ENCODE measurements around the gene USPL1. TPM values are rescaled to one million over a fixed set of nuclear protein-coding genes. Genes with fewer than 3 reads are reported as not detected.
A peak's percentile ranks its signal among the peaks of the same experiment; 100 is the strongest.

USPL1 gene
- total RNA-seq, 4 donors from 2014 or later, result 16.5 to 31.6 (median 22.1) TPM

DNA sequence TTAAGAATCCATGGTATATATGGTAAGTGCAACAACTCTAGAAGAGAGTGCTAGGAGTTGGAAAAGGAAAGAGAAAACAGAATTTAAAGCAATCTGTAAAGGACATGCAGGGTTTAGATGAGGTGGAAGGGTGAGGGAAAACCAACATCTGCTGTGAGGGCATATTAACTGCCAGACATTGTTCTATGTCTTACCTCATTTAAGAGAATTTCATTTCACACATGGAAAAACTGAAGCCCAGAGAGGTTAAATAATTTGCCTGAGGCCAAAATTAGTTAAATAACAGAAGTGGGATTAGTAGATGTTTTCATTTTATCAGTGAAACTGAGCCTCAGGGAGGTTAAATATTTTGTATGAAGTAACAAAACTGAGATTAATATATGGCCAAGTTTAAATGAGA, 7.4 kb upstream of the USPL1 start:
- TF ChIP-seq POLR2A (IDR thresholded peaks at IDR 0.05) (no peak), EP300 (IDR thresholded peaks at IDR 0.05) (no peak)
- TF ChIP-seq, protein P1, sequence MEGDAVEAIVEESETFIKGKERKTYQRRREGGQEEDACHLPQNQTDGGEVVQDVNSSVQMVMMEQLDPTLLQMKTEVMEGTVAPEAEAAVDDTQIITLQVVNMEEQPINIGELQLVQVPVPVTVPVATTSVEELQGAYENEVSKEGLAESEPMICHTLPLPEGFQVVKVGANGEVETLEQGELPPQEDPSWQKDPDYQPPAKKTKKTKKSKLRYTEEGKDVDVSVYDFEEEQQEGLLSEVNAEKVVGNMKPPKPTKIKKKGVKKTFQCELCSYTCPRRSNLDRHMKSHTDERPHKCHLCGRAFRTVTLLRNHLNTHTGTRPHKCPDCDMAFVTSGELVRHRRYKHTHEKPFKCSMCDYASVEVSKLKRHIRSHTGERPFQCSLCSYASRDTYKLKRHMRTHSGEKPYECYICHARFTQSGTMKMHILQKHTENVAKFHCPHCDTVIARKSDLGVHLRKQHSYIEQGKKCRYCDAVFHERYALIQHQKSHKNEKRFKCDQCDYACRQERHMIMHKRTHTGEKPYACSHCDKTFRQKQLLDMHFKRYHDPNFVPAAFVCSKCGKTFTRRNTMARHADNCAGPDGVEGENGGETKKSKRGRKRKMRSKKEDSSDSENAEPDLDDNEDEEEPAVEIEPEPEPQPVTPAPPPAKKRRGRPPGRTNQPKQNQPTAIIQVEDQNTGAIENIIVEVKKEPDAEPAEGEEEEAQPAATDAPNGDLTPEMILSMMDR (IDR thresholded peaks at IDR 0.05), result no peak
- H3K4me3 ChIP-seq, result no peak overlapping the region

DNA sequence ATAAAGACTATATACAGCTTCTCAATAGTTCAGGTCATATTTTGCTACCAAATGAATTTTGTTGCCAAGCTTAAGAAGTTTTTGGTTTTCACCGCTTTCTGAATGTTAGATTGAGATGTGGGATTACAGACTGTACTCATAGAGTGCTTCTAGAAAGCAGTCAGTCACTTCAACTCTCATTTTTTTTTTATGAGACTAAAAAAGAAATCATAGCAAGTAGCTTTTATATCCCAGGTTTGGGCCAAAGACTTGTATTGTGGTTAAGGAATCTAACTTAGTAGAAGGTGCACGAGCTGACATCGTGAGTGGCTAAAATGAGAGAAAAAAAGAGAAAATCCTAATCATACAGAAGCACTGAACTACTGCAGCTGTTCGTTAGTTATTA, 2.2 kb upstream of the USPL1 start:
- Histone ChIP-seq H3K27ac (peak overlapping the region; percentile 99 to 100 (median 100)), H3K36me3 (no peaks in the 10 kb centered on the region), H3K4me1 (peaks cover 0 to 32% (median 12%) of the 10 kb centered on the region in 4 donors), H3K9me3 (no peaks in the 10 kb centered on the region), H3K4me3 (peak overlapping the region; percentile 82 to 90 (median 84)), H3K27me3 (no peaks in the 10 kb centered on the region)
- WGBS, 2 donors, result 8 to 10% methylated on average over 4 of the region's 4 CpGs
- no peak for TF ChIP-seq EP300 (IDR thresholded peaks at IDR 0.05)
- TF ChIP-seq, protein P1 (IDR thresholded peaks at IDR 0.05), result no peak
- no peak for TF ChIP-seq POLR2A (IDR thresholded peaks at IDR 0.05)
- DNase-seq (ENCODE audit: low spot score in 2 of 2), result no peak

More for the DNA sequence above, 7.4 kb upstream of the USPL1 start:
- Histone ChIP-seq H3K36me3 (no peaks in the 10 kb centered on the region), H3K9me3 (no peaks in the 10 kb centered on the region), H3K4me1 (peaks cover 0 to 25% (median 0%) of the 10 kb centered on the region in 4 donors), H3K27me3 (no peaks in the 10 kb centered on the region), H3K27ac (no peak overlapping the region)
- no peak for DNase-seq (ENCODE audit: low spot score in 2 of 2)

DNA sequence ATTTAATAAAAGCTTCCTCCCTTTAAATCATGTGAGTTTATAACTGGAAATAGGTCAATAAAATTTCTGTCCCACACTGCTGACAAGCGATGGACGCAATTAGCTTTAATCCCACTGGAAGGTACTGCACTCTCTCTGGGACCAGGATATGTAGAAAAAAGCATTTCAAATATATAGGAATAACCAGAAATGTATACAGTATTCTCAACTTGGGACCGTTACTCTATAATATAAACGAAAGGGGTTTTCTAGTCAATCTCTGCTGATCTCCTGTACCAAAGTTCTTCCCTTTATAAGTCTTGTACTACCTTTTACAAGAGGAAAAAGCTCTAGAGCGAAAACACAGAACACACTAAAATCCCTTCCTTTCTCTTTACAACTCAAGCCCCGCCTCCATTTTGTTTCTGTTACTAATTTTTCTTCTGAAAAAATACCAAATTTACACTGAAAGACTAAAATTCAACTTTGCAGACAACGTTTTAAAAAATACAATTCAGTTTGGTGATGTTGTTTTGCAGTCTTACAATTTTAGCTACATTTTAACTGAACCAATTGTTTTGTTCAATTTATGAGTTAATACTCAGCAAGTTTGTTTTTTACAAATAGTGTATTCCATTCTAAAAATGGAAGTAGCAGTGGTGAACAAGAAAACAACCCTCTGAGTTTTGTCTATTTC, 1.7 kb upstream of the USPL1 start:
- no peaks in the 10 kb centered on the region for H3K9me3 ChIP-seq
- no peaks in the 10 kb centered on the region for H3K36me3 ChIP-seq
- DNase-seq (ENCODE audit: low spot score in 2 of 2), result peak in 1 of 2 donors; percentile 31
- 1 to 2% methylated on average over 7 of the region's 7 CpGs for WGBS, 2 donors
- H3K4me3 ChIP-seq, result peak overlapping the region; percentile 82 to 90 (median 84)
- peak overlapping the region; percentile 99 to 100 (median 100) for H3K27ac ChIP-seq
- H3K27me3 ChIP-seq, result no peaks in the 10 kb centered on the region
- TF ChIP-seq EP300 (IDR thresholded peaks at IDR 0.05) (peak in 1 of 2 donors; percentile 13), POLR2A (IDR thresholded peaks at IDR 0.05) (no peak)
- H3K4me1 ChIP-seq, result peaks cover 0 to 38% (median 12%) of the 10 kb centered on the region in 4 donors

DNA sequence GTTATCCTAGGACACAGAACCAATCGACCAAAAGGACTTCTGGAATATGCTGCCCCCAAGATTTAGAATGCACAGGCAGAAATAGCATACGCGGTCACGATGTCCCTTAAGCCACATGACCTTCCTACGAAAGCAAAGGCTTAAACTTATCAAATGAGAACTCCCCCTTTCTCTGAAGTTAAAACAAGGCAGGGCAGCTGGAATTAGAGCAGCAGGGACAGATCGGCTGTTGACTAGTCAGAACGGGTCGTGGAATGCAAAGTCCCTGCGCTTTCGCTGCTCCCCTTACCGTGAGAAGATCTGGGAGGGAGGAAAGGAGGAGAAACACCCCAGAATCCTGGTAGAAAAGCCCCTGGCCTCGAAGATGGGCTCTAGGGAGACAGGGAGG, 799 bp upstream of the USPL1 start:
- peak overlapping the region; percentile 82 to 90 (median 84) for H3K4me3 ChIP-seq
- no peaks in the 10 kb centered on the region for H3K27me3 ChIP-seq
- 0% methylated on average over 12 of the region's 12 CpGs for WGBS, 2 donors
- TF ChIP-seq EP300 (IDR thresholded peaks at IDR 0.05), result peak; percentile 74 to 86
- TF ChIP-seq, protein P1 (IDR thresholded peaks at IDR 0.05), result no peak
- peak; percentile 68 to 70 for TF ChIP-seq POLR2A (IDR thresholded peaks at IDR 0.05)
- peak; percentile 52 to 86 for DNase-seq (ENCODE audit: low spot score in 2 of 2)
- peak overlapping the region; percentile 99 to 100 (median 100) for H3K27ac ChIP-seq
- no peaks in the 10 kb centered on the region for H3K36me3 ChIP-seq
- peaks cover 0 to 46% (median 15%) of the 10 kb centered on the region in 4 donors for H3K4me1 ChIP-seq
- H3K9me3 ChIP-seq, result no peaks in the 10 kb centered on the region

DNA sequence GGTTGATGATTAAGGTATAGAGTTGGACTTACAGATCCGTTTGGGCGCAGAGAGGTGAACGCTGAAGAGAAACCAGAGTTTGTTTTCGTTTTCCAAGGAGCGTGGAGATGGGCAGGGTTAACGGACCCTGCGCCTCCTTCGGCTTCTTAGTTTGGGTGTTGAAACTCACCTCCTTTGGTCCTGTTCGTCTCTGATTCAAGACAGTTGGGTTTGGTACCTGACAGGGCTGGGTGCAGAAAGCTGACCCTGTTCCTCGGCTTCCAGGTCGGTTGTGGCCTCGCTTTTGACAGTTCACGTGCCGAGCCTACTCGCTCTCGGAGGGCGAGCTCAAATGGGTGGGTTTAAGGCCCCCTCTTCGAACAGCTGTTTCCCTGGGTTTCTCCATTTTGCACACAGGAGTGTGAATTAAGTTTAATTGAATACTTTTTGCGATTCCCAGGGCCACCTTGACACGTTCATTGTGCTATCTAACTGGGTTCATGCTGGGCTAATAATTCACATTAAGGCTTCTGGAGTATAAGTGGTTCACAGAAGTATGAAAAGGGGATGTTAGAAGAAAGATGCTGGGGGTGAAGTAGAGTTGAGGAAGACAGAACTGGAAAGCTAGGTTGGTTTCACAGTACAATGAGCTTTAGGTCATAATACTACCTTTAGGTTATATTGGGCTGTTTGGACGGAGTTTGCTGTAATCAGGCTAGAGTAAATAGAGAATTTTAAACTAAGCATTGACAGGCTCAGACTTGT, 638 bp downstream of the USPL1 start:
- Histone ChIP-seq H3K9me3 (no peaks in the 10 kb centered on the region), H3K36me3 (peaks cover 0 to 8% (median 0%) of the 10 kb centered on the region in 3 donors), H3K4me3 (peak overlapping the region; percentile 75 to 90 (median 84)), H3K27ac (peak overlapping the region; percentile 91 to 100 (median 96)), H3K27me3 (no peaks in the 10 kb centered on the region), H3K4me1 (peaks cover 0 to 47% (median 15%) of the 10 kb centered on the region in 4 donors)
- no peak for DNase-seq (ENCODE audit: low spot score in 2 of 2)
- TF ChIP-seq EP300 (IDR thresholded peaks at IDR 0.05), result no peak
- TF ChIP-seq POLR2A (IDR thresholded peaks at IDR 0.05), result no peak
- TF ChIP-seq, protein P1 (IDR thresholded peaks at IDR 0.05), result no peak
- WGBS, 2 donors, result 0 to 1% methylated on average over 21 of the region's 21 CpGs

All from tibial nerve (tissue), 4 donors.